ENCODE results near the gene CAMTA1.

The CAMTA1 gene

DNA sequence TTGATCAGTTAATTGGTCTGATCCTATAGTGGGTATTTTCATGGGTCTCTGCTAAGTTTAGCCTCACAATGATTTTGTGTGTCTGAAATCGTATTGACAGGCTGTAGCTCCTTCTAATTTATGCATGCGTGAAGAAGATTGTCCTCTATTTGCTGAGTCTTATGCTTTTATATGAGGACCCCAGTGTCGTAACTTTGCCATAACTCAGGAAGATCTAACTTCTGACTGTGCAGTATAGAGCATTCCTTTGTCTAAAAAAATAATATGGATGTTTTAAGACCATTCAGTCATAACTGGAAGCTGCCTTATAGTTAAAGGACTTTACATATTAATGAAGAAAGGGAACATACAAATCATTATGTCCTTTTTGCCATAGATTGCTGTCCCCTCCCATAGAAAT is 73.3 kb downstream of the CAMTA1 start:
- H3K4me1 ChIP-seq (ENCODE audit: control insufficient read depth in 1 of 2, insufficient read depth in 2 of 2, low read length in 2 of 2), result no peaks in the 10 kb centered on the region
- H3K27ac ChIP-seq (ENCODE audit: low read length), result no peak overlapping the region
- no peaks in the 10 kb centered on the region for H3K27me3 ChIP-seq (ENCODE audit: low read depth, low read length)
- H3K36me3 ChIP-seq (ENCODE audit: control insufficient read depth in 1 of 2, insufficient read depth in 2 of 2, low read length in 2 of 2), result peaks cover 0 to 8% of the 10 kb centered on the region in 2 donors
- H3K9me3 ChIP-seq (ENCODE audit: control insufficient read depth in 1 of 2, low read length in 2 of 2), result no peaks in the 10 kb centered on the region
- H3K4me3 ChIP-seq (ENCODE audit: low read depth in 1 of 2, low read length in 2 of 2), result no peak overlapping the region

DNA sequence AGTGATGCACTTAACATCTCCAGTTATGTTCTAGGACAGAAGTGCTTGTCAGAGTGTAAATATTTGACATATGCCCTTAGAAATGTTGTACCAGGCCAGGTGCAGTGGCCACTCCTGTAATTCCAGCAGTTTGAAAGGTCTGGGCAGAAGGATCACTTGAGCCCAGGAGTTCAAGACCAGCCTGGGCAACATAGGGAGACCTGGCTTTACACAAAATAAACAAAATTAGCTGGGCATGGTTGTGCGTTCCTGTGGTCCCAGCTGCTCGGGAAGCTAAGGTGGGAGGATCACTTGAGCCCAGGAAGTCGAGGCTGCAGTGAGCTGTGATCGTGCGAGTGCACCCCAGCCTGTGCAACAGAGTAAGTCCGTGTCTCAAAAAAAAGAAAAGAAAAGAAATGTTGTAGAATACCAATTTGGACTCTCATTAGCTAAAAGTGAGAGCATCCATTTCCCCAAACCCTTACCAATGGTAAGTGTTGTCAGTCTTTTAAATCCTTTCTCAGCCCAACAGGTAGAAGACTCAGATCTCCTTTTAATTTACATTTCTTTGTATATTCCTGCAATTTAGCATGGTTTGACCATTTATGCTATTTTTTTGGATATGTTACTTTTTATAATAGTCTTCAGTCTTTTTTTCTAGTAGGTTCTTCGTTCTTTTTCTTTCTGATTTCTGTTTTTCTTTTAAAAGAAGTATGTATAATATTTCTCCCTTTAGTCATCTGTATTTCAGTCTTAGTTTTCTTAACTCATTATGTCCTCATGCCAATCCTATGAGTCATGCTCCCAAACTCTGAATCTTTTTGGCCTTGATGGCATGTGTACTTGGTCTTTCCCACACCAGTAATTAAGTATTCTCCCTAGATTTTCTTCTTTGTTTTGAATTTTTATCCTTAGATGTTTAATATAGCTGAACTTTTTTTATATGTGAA is 74.4 kb downstream of the CAMTA1 start:
- peaks cover 0 to 8% of the 10 kb centered on the region in 2 donors for H3K36me3 ChIP-seq (ENCODE audit: control insufficient read depth in 1 of 2, insufficient read depth in 2 of 2, low read length in 2 of 2)
- H3K27me3 ChIP-seq (ENCODE audit: low read depth, low read length), result no peaks in the 10 kb centered on the region
- no peaks in the 10 kb centered on the region for H3K9me3 ChIP-seq (ENCODE audit: control insufficient read depth in 1 of 2, low read length in 2 of 2)
- H3K4me1 ChIP-seq (ENCODE audit: control insufficient read depth in 1 of 2, insufficient read depth in 2 of 2, low read length in 2 of 2), result no peaks in the 10 kb centered on the region
- H3K4me3 ChIP-seq (ENCODE audit: low read depth in 1 of 2, low read length in 2 of 2), result no peak overlapping the region
- H3K27ac ChIP-seq (ENCODE audit: low read length), result no peak overlapping the region

GRCh38 chr1:6860401-6860800 is 75.1 kb downstream of the CAMTA1 start:
- Histone ChIP-seq H3K4me1 (ENCODE audit: control insufficient read depth in 1 of 2, insufficient read depth in 2 of 2, low read length in 2 of 2) (no peaks in the 10 kb centered on the region), H3K27ac (ENCODE audit: low read length) (no peak overlapping the region), H3K36me3 (ENCODE audit: control insufficient read depth in 1 of 2, insufficient read depth in 2 of 2, low read length in 2 of 2) (peaks cover 0 to 5% of the 10 kb centered on the region in 2 donors), H3K27me3 (ENCODE audit: low read depth, low read length) (no peaks in the 10 kb centered on the region), H3K4me3 (ENCODE audit: low read depth in 1 of 2, low read length in 2 of 2) (no peak overlapping the region), H3K9me3 (ENCODE audit: control insufficient read depth in 1 of 2, low read length in 2 of 2) (no peaks in the 10 kb centered on the region)

DNA sequence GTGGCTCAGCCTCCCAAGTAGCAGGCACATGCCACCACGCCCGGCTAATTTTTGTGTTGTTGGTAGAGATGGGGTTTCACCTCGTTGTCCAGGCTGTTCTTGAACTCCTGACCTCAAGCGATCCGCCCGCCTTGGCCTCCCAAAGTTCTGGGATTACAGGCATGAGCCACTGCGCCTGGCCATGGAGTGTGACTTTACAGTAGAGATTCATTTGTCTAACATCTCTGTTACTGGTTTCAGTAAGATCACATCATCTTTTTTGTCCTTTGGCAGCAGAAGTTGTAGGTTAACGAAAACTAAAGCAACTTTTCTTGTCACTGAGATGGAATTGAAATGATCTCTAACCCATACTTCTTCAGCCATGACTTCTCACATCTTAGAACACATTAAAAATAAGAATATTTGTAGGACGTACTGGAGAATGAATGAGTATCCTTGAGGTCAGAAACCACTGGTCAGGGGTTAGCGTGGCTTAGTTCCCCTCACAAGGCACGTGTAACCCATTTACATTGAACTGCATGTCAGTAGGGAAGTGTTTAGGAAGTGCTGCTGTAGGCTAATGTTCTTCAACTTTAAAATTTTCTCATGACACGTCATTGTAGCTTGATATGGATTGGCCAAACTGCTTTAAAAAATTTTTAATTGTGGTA is 75.9 kb downstream of the CAMTA1 start:
- Histone ChIP-seq H3K27me3 (ENCODE audit: low read depth, low read length) (no peaks in the 10 kb centered on the region), H3K9me3 (ENCODE audit: control insufficient read depth in 1 of 2, low read length in 2 of 2) (no peaks in the 10 kb centered on the region), H3K4me1 (ENCODE audit: control insufficient read depth in 1 of 2, insufficient read depth in 2 of 2, low read length in 2 of 2) (no peaks in the 10 kb centered on the region), H3K4me3 (ENCODE audit: low read depth in 1 of 2, low read length in 2 of 2) (no peak overlapping the region), H3K36me3 (ENCODE audit: control insufficient read depth in 1 of 2, insufficient read depth in 2 of 2, low read length in 2 of 2) (no peaks in the 10 kb centered on the region), H3K27ac (ENCODE audit: low read length) (no peak overlapping the region)

DNA sequence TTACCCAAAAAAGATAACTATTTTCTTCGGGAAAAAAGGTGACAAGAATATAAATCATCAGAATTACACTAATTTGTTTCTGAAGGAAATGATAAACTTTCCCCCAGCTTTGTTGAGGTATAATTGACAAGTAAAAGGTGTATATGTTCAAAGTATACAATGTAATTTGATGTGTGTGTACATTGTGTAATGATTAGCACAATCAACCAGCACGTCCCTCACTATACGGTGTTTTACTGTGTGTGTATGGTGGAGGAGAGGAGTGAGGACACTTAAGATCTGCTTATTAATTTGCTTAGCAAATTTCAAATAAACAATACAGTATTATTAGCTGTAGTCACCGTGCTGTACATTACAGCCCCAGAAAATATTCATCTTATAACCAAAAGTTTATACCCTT is 77.7 kb downstream of the CAMTA1 start:
- no peaks in the 10 kb centered on the region for H3K27me3 ChIP-seq (ENCODE audit: low read depth, low read length)
- H3K27ac ChIP-seq (ENCODE audit: low read length), result no peak overlapping the region
- H3K9me3 ChIP-seq (ENCODE audit: control insufficient read depth in 1 of 2, low read length in 2 of 2), result no peaks in the 10 kb centered on the region
- H3K4me3 ChIP-seq (ENCODE audit: low read depth in 1 of 2, low read length in 2 of 2), result no peak overlapping the region
- H3K36me3 ChIP-seq (ENCODE audit: control insufficient read depth in 1 of 2, insufficient read depth in 2 of 2, low read length in 2 of 2), result no peaks in the 10 kb centered on the region
- no peaks in the 10 kb centered on the region for H3K4me1 ChIP-seq (ENCODE audit: control insufficient read depth in 1 of 2, insufficient read depth in 2 of 2, low read length in 2 of 2)

GRCh38 chr1:6864166-6864565 is 78.9 kb downstream of the CAMTA1 start:
- H3K4me3 ChIP-seq (ENCODE audit: low read depth in 1 of 2, low read length in 2 of 2), result no peak overlapping the region
- no peaks in the 10 kb centered on the region for H3K27me3 ChIP-seq (ENCODE audit: low read depth, low read length)
- no peaks in the 10 kb centered on the region for H3K36me3 ChIP-seq (ENCODE audit: control insufficient read depth in 1 of 2, insufficient read depth in 2 of 2, low read length in 2 of 2)
- H3K9me3 ChIP-seq (ENCODE audit: control insufficient read depth in 1 of 2, low read length in 2 of 2), result no peaks in the 10 kb centered on the region
- peaks cover 0 to 10% of the 10 kb centered on the region in 2 donors for H3K4me1 ChIP-seq (ENCODE audit: control insufficient read depth in 1 of 2, insufficient read depth in 2 of 2, low read length in 2 of 2)
- H3K27ac ChIP-seq (ENCODE audit: low read length), result no peak overlapping the region

DNA sequence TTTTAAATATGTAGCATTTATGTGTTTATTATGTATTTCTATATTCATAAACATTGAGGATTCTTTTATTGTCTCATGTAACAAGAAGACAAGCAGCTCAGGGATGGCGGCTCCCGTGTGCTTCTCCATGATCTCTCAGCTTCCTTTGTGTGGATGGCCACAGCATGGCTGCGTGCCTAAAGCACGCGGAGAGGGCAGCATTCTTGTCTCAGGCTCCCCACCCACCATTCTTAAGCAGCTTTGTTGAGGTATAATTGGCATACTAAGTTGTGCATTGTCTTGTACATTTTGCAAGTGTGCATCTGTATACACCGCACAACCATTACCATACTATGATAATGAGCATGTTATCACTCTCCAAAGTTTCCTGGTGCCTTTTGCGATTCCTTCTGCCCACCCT is 81.6 kb downstream of the CAMTA1 start:
- Histone ChIP-seq H3K27ac (ENCODE audit: low read length) (no peak overlapping the region), H3K36me3 (ENCODE audit: control insufficient read depth in 1 of 2, insufficient read depth in 2 of 2, low read length in 2 of 2) (no peaks in the 10 kb centered on the region), H3K4me1 (ENCODE audit: control insufficient read depth in 1 of 2, insufficient read depth in 2 of 2, low read length in 2 of 2) (peaks cover 0 to 13% of the 10 kb centered on the region in 2 donors), H3K9me3 (ENCODE audit: control insufficient read depth in 1 of 2, low read length in 2 of 2) (no peaks in the 10 kb centered on the region), H3K4me3 (ENCODE audit: low read depth in 1 of 2, low read length in 2 of 2) (no peak overlapping the region), H3K27me3 (ENCODE audit: low read depth, low read length) (no peaks in the 10 kb centered on the region)

DNA sequence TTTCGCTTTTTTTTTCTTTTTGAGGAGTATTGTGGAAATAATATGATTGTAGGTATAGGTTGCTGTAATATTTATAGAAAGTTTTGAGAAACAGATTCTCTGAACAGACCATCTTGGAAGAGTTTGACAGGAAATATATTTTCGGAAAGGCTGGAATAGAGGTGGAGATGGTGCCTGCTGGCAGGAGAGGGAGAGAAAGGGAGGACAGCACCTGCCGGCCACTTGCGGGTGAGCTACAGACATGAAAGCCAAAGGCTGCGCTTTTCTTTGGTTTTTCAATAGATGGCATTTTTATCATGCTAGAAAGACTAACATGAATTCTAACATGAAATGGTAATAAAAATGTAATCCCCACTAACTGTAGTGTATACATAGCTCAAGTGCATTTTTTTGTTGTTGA is 82.1 kb downstream of the CAMTA1 start:
- Histone ChIP-seq H3K27me3 (ENCODE audit: low read depth, low read length) (no peaks in the 10 kb centered on the region), H3K36me3 (ENCODE audit: control insufficient read depth in 1 of 2, insufficient read depth in 2 of 2, low read length in 2 of 2) (no peaks in the 10 kb centered on the region), H3K4me1 (ENCODE audit: control insufficient read depth in 1 of 2, insufficient read depth in 2 of 2, low read length in 2 of 2) (peaks cover 0 to 13% of the 10 kb centered on the region in 2 donors), H3K27ac (ENCODE audit: low read length) (no peak overlapping the region), H3K9me3 (ENCODE audit: control insufficient read depth in 1 of 2, low read length in 2 of 2) (no peaks in the 10 kb centered on the region), H3K4me3 (ENCODE audit: low read depth in 1 of 2, low read length in 2 of 2) (no peak overlapping the region)

- peaks cover 0 to 13% of the 10 kb centered on the region in 2 donors for H3K4me1 ChIP-seq (ENCODE audit: control insufficient read depth in 1 of 2, insufficient read depth in 2 of 2, low read length in 2 of 2)
- no peak overlapping the region for H3K27ac ChIP-seq (ENCODE audit: low read length)
- H3K27me3 ChIP-seq (ENCODE audit: low read depth, low read length), result no peaks in the 10 kb centered on the region
- no peaks in the 10 kb centered on the region for H3K9me3 ChIP-seq (ENCODE audit: control insufficient read depth in 1 of 2, low read length in 2 of 2)
- no peak overlapping the region for H3K4me3 ChIP-seq (ENCODE audit: low read depth in 1 of 2, low read length in 2 of 2)
- peaks cover 0 to 4% of the 10 kb centered on the region in 2 donors for H3K36me3 ChIP-seq (ENCODE audit: control insufficient read depth in 1 of 2, insufficient read depth in 2 of 2, low read length in 2 of 2)
These were observed 82.7 kb downstream of the CAMTA1 start for GRCh38 chr1:6867729-6868659.

DNA sequence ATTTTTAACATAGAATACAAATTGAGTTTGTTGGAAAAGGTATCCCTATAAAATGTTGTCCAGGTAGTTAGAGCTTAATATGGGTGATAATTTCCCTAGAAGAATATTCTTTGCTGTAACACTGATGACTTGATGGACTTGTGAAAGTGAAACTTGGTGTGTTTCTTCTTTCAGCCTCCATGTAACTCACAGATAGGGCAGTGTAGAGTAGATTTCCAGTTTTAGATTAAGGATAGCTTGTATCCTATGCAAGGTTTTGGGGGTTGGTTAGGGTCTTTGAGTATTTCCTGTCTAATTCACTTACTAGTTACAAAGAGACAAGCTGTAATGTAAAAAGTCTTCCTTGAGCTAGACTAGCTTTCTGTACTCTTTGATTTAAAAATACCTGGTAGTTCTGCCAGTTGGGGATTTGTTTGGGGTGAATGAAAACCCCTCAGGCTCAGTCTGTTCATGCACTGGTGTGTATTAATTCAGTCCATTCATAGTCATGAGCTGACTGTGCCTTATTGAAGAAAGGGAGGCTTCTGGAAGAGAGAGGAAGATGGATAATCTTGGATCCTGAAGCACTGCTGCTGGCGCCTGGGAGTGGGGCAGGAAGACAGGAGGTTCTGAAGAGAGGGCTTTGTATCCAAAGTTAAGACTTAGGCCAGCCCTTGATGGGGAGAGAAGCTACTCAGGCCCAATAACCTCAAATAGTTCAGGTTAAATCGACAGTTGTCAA is 83.6 kb downstream of the CAMTA1 start:
- H3K4me1 ChIP-seq (ENCODE audit: control insufficient read depth in 1 of 2, insufficient read depth in 2 of 2, low read length in 2 of 2), result peaks cover 0 to 13% of the 10 kb centered on the region in 2 donors
- no peaks in the 10 kb centered on the region for H3K27me3 ChIP-seq (ENCODE audit: low read depth, low read length)
- H3K36me3 ChIP-seq (ENCODE audit: control insufficient read depth in 1 of 2, insufficient read depth in 2 of 2, low read length in 2 of 2), result peaks cover 0 to 10% of the 10 kb centered on the region in 2 donors
- H3K27ac ChIP-seq (ENCODE audit: low read length), result no peak overlapping the region
- no peak overlapping the region for H3K4me3 ChIP-seq (ENCODE audit: low read depth in 1 of 2, low read length in 2 of 2)
- no peaks in the 10 kb centered on the region for H3K9me3 ChIP-seq (ENCODE audit: control insufficient read depth in 1 of 2, low read length in 2 of 2)

Measured in muscle layer of duodenum (tissue), 2 donors.